HK-2 (cell line): Measurements from ENCODE around the gene PDSS2.
"Not testable (repeated sequence)": the region's sequence is repeated elsewhere in the genome, so short reads cannot be mapped to it uniquely, and the experiment has no call there.

Experiments
- DNase-seq: peaks from one replicate; pipeline ENCODE4 v3.0.0-alpha.2; 2018; ENCODE audit not compliant: unreplicated experiment

PDSS2 gene

GRCh38 chr6:107171513-107171912 is 287.9 kb downstream of the PDSS2 start:
- no peak for DNase-seq

DNA sequence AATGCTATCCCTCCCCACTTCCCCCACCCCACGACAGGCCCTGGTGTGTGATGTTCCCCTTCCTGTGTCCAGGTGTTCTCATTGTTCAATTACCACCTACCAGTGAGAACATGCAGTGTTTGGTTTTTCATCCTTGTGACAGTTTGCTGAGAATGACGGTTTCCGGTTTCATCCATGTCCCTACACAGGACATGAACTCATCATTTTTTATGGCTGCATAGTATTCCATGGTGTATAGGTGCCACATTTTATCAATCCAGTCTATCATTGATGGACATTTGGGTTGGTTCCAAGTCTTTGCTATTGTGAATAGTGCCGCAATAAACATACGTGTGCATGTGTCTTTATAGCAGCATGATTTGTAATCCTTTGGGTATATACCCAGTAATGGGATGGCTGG is 295.1 kb downstream of the PDSS2 start:
- DNase-seq: not testable (repeated sequence)

- DNase-seq: no peak
Observed at GRCh38 chr6:107161521-107161920, 297.8 kb downstream of the PDSS2 start.

- no peak for DNase-seq
Observed at GRCh38 chr6:107156617-107157016, 302.7 kb downstream of the PDSS2 start.

DNA sequence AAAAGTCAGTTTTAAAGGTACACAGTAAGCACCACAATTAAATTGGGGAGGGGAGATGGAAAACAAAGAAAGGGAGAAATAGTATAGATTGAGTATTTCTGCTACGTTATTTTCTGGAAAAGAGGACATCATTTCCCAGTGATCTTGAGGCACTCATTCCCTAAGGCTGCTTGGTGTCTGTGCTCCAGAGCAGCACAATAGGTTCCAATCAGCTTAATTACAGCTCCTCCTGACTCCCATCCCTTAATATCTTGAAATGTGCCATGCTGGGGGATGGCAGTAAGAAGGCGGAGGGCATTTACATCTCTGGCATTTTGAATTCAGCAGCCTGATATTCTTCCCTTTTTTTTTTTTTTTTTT is 304.6 kb downstream of the PDSS2 start:
- no peak for DNase-seq

DNA sequence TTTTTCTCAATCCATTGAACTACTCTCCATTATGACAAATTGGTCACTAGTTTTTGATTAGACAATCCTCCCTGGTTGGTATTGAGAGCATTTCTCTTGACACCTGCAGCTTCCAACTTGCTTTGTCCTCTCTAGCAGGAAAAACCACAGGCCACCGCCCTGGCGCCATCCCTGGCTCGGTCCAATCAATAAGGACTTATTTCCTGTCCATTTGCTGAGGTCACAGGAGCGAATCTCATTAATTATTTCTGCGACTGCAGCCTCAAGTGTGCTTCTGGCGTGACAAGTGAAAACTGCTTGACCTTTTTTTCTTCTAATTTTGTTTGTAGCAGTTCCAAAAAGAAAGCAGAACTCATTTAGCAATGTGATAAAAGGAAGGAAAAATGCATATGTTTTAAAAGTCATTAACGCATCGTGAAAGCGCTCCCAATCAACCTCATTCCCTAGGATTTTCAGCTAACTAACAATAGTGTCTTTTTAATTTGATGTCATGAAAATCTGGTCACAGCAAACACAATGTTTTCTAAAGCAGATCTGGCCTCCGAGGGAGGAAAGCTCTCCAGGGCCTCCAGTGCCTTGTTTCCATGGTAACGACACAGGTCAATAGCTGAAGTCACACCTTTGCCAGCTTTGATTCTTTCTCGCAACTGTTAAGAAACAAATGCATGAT is 305.1 kb downstream of the PDSS2 start:
- no peak for DNase-seq

DNA sequence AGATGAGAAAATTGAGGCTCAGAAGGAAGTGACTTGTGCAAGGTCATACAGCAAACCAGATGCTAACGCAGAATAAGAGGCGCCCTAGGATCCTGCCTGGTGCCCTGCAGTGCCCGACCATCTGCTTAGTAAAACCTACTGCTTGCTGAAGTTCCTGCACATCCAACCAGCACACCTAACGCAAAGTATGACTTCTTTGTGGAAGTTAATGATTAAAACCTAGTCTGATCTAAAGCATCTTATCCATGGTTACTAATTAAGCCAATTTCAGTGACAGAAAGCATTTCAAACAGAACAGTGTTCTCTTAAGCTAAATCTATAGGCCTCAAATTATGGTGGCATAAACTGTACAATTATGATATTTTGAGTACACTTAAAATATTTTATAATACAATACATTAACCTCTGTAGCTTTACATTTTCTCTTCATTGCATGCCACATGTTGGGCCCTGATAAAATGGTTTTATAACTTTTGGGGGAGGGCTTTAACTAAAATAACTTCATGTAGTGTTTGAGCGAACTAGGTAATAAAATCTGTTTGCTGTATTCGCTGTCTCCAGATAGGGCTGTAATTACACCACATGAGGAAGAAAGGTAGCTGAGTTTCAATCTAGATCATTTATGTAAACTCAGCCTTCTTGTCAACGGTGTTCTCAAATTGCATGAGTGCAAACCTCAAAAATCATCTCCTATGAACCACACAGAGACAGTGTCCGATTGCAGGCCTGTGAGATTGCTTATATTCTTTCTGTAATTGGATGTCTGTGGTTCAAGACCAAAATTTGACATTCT is 306.5 kb downstream of the PDSS2 start:
- peak; percentile 9 for DNase-seq

DNA sequence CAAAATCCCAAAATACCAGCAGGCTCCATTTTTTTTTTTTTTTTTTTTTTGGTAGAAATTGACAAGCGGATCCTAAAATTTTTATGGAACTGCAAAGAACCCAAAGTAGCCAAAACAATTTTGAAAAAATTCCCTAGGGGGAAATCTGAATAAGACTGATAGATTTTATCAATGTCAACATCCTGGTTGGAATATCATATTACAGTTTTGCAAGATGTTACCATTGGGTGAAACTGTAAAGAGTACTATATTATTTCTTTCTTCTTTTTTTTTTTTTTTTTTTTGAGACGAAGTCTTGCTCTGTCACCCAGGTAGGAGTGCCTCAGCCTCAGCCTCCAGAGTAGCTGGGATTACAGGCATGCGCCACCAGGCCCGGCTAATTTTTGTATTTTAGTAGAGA is 314.7 kb downstream of the PDSS2 start:
- DNase-seq: no peak

GRCh38 chr6:107144014-107144413 is 315.4 kb downstream of the PDSS2 start:
- no peak for DNase-seq

DNA sequence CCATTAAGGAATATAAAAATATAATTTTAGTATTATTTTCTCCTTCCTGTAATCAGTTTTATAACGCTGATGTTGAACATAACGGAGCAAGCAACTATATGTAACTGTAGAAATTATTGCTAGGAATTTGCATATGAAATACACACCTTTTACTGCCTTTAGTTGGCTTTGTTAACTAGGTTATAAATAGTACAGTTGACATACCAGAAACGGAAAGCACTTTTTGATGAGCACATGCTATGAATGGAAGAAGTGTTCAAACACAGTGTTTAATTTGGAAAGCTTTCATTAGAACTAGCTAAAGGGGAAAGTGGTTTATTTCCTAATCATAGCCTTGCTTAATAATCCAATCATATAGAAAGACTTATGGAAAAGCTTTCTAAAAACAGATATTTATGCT is 318.8 kb downstream of the PDSS2 start:
- no peak for DNase-seq

DNA sequence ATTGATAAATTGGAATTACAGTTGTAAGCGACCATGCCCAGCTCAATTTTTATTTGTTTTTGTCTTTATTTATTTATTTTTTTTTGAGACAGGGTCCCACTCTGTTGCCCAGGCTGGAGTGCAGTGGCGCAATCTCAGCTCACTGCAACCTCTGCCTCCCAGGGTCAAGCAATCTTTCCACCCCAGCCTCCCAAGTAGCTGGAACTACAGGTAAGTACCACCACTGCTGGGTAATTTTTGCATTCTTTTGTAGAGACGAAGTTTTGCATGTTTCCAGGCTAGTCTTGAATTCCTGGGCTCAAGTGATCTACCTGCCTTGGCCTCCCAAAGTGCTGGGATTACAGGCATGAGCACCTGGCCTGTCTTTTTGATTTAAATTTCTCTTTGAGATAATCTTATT is 323.0 kb downstream of the PDSS2 start:
- not testable (repeated sequence) for DNase-seq

GRCh38 chr6:107135048-107135680 is 324.2 kb downstream of the PDSS2 start:
- not testable (repeated sequence) for DNase-seq

DNA sequence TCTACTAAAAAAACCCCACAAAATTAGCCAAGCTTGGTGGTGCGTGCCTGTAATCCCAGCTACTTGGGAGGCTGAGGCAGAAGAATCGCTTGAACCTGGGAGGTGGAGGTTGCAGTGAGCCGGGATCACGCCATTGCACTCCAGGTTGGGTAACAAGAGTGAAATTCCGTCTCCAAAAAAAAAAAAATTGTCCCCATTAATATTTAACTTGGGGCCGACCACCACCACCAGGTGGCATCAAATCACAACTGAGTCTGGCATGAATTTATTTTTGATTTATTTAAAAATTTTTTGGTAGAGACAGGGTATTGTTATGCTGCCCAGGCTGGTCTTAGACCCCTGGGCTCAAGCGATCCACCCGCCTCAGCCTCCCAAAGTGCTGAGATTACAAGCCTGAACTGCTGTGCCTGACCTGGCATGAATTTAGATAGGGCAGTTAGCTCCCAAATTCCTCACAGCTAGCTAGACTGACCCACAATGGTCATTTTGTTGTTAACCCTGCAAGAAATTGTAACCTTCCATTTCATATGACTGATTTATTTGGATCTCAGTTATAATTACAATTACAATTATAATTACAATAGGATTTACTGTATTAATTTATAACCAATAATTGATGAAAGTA is 326.9 kb downstream of the PDSS2 start:
- no peak for DNase-seq

GRCh38 chr6:107129370-107129925 is 329.9 kb downstream of the PDSS2 start:
- no peak for DNase-seq

DNA sequence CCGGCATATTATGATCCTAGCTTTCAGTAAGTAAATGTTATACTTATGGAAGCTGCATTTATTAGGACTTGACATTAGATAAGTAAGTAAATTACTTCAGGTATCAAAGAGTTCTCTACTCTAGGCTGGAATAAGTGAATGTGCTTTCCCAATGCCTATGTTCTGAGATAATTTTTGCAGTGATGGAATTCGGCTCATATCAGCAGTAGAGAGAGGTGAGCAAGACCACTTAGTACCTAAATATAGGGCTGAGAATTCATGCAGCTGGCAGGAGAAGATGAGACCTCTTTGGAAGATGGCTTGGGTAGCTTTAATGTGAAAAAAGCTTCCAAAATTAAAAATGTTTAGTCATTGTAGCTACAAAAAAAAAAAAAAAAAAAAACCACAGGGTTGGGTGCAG is 330.8 kb downstream of the PDSS2 start:
- DNase-seq: no peak

DNA sequence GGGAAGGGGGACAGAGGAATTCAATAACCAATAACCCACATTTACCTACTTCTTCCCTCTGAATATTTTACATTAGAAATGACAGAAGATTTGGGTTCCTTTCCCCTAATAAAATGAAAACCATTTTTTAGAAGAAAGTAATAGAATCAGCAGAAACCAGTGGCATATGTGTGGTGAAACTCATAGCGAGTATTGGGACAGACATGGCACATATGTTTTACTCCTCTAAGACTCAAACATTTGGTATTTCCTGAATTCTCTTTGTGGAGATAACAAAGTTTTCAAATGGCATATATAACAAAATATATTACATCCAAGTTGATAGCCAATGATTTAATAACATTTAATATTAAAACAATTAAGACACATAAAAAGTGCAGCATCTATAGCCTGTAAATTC is 331.2 kb downstream of the PDSS2 start:
- DNase-seq: no peak

GRCh38 chr6:107125771-107126170 is 333.6 kb downstream of the PDSS2 start:
- DNase-seq: no peak

- DNase-seq: no peak
Observed at GRCh38 chr6:107124934-107125348, 334.4 kb downstream of the PDSS2 start.

GRCh38 chr6:107123501-107123900 is 335.9 kb downstream of the PDSS2 start:
- DNase-seq: no peak

- DNase-seq: no peak
Observed at GRCh38 chr6:107122748-107123147, 336.6 kb downstream of the PDSS2 start.

DNA sequence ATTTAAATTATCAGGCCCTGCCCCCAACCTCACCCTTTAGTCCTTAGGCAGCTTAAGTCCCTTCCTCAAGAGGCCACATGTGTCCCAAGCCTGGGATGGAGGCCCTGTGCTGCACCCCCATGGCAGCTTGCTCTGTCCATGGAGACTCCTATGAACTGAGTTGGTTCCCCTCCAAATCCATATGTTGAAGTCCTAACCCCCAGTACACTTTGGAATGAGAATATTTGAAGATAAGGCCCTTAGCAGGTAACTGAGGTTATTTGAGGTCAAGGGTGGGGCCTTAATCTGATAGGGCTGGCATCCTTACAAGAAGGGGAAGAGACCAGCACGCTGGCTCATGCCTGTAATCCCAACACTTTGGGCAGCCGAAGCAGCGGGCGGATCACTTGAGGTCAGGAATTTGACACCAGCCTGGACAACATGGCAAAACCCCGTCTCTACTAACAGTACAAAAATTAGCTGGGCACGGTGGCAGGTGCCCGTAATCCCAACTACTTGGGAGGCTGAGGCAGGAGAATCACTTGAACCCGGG is 337.3 kb downstream of the PDSS2 start:
- no peak for DNase-seq

DNA sequence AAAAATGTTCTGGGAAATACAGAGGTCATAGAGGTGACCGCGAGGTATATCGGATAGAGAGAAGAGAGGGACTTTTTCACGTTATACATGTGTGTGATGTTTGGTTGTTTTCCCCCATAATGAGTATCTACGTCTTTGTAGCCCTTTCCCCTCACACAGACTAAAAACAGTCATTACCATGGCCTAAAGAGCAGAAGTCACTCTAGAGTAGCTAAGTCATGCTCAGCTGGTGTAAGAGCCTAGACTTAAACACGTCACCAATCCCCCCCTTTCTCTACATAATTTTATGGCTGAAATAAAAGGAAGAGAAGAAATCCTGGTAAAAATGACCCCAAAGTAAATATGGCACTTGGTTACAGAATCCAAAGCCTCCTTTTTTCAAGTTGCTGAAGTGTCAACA is 338.1 kb downstream of the PDSS2 start:
- DNase-seq: no peak
